Measurements from ENCODE around the gene MMP17.

MMP17 gene

DNA sequence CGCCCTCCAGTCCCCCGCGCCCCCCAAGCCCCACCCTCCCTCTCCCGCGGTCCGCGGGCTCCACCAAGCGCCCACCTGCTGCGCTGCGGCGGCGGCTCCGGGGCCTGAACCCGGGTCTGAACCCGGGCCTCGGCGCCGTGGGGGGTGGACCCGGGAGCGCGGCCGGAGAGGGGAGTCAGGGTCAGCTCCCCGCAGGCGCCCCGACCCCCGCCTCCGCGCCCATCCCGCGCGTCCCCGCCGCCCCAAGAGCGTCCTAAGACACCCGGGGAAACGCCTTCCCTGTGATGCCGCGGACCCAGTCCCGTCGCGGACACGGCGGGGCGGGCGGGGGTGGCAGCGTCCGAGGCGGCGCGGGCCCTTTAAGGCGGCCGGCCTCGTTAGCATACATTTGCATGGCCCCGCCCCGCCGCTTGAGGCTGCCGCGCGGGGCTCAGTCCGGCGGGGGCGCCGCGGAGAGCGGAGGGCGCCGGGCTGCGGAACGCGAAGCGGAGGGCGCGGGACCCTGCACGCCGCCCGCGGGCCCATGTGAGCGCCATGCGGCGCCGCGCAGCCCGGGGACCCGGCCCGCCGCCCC is at the start of gene MMP17:
MMP17 (plus strand) TSS at position 433 of the 574 bp plus-strand sequence; CDS start at position 535, 102 bp downstream.
- DNase-seq = peak; percentile 31 to 50

DNA sequence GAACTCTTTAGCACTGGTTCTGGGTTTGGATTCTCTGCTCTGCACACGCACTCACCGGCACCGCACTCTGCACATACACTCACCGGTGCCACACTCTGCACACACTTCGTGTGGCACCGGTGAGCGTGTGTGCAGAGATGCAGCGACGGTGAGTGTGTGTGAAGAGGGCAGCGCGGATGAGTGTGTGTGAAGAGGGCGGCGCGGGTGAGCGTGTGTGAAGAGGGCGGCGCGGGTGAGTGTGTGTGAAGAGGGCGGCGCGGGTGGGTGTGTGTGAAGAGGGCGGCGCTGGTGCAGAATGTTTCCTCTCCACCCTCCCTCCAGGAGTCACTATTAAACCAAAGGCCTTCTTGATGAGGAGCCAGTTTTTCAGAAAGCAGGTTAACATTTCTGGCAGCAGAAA is 49.2 kb upstream of the MMP17 start:
- no peak for DNase-seq

DNA sequence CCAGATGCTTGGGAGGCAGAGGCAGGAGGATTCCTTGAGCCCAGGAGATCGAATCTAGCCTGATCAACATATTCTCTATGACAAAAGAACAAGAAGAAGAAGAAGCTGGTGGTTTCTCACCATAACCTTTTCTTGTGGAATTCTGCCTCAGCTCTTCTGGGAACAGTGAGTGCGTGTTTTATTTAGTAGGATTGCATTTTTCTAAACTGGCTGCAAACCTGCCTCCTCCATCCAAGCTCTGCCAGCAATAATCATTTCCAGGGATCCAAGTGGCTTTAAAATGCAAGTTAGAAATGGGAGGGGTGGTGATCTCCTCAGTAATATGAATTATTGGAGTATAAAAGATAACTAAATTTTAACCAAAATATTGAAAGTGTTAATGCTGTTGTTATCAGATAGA is 46.1 kb upstream of the MMP17 start:
- no peak for DNase-seq

- DNase-seq = peak; percentile 33 to 34
Measured at GRCh38 chr12:131783915-131784541, 44.2 kb upstream of the MMP17 start.

- no peak for DNase-seq
Measured at GRCh38 chr12:131784909-131785762, 43.1 kb upstream of the MMP17 start.

DNA sequence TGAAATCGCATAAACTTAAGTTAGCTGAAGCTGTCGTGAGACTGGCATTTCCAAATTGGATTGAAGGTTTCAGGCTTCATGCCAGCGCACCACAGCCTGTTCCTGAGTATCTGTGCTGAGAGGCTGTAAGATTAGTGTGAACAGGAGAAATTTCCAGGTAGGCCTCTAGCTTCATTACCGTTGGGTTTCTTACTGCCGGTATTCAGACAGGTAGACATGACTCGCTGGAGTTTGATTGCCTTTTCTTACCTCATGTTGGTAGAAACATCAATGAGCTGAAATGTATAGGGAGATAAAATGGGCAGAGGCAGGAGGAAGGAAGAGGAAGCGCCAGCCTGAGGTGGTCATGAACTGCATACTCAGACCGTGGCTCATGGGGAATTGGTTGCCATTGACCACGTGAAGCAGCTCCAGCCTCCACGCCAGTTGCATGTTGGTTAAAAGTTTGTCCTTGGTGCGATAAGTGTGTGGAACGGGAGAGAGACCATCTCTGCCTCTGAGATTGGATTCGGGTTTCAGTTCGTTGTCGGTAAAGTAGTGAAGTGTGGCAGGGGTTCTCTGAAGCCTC is 42.3 kb upstream of the MMP17 start:
- DNase-seq = no peak

DNA sequence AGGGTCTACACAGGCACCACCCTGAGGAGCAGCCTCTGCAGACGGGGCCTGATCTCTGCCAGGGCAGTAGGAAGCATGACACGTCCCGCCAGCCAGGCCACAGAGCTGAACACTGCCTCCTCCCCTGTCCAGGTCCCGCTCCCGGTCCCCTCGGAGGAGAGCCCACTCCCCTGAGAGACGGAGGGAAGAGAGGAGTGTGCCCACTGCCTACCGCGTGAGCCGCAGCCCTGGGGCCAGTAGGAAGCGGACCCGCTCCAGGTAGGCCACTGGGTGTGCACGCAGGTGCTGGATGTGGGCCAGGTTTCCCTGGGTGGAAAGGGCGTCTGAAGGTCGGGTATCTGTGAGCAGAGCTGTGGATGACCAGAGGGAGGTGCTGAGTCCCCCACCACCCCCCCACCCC is 41.9 kb upstream of the MMP17 start:
- DNase-seq = no peak

DNA sequence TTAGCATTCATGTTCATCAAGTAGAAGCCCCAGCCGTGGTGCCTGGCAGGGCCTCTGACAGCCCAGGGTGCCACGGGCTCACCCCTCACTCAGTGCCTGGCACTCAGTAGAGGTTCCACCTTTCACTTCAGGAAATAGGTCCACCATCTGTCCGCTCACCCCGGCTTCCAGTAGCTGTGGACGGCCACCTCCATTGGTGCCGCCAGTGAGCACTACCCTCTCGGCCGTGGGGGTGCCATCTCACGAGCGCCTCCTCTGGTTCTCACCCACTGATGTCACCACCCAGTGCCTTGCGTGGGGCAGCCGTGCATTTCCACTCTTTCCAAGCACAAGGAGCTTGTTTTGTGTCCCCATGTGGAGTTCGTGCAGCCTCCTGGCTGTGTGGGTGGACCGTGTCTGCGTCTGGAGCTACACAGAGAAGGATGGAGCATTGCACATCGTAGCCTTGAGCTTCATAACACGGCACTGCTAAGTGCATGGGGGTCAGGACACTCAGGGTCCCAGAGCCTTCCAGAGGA is 41.0 kb upstream of the MMP17 start:
- no peak for DNase-seq

DNA sequence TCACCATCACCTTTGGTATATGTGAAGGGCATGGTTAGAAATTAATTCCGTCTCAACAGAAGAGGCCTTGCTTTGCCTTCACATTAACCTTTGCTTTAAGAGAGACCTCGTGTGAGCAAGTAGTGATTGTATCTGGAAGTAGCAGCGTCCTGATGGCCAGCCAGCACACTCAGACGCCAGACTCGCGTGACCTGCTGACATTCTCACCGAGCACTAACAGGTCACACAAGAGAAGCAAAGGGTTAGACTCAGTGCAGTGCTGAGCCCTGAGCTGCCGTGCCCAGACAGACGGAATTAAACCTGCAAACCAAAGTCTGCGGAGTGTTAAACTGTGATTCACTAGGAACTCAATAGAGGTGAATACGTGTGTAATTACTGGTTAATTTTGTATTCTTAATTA is 40.1 kb upstream of the MMP17 start:
- DNase-seq = no peak

DNA sequence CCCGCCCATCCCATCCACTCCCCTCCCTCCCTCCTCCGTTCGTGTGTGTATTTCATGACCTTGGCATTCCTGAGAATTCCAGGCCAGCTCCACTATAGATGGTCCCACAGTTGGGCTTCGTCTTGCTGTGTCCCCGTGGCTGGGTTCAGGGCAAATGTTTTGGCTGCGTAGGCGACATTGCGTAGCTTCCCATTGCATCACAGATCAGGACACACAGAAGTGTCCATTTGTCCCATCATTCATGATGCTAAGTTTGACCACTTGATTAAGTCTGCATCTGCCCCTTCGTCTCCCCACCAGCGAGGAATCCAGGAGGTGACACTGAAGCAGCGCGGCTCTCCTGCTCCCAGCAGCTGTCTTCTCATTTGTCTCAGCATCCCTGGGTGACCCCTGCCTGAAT is 38.6 kb upstream of the MMP17 start:
- DNase-seq = no peak

DNA sequence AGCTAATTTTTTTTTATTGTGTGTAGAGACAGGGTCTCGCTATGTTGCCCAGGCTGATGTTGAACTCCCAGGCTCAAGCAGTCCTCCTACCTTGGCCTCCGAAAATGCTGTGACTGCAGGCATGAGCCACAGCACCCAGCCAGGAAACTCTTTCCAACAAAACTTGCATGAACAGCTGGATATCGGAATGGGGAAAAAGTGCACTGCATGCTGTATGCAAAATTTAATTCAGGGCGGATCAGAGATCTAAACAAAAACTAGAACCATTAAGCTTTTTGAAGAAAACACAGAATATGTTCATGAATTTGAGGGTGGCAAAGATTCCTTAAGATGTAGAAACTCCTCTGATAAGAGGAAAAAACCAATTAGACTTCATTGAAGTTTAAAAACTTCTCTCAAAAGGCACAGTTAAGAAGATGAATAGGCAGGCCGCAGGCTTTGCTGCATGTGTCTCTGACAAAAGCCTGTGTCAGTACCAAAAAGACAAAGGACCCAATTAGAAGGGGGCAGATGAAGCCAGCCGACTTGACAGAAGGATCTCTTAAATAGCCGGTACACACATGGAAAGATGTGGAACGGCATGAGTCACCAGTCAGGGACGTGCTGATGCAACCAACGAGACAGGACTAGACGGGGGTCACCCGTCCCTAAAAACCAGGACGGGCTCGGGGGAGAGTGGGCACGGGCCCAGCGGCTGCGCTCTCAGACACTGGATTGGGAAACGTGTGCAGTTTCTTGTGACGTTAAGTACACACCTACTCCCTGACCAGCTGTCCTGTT is 34.8 kb upstream of the MMP17 start:
- DNase-seq = no peak

- no peak for DNase-seq
Measured at GRCh38 chr12:131794061-131794460, 34.1 kb upstream of the MMP17 start.

DNA sequence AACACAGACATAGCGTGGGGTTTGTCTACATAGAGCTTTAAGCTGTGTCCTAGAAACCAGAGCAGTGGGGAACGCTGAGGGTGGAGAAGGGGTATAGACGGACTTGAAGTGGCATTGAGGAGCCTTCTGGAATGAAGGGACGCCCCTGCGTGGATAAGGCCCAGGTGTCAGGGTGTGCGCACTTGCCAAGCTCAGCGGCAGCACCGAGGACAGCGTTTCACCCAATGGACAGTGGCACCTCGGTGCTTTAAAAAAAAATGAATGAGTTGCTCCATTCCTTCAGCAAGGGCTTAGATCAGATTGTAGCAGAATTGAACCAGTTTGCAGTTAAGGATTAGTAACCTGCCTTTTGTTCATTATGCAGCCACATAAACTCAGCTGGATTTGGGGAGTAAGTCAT is 33.6 kb upstream of the MMP17 start:
- no peak for DNase-seq

DNA sequence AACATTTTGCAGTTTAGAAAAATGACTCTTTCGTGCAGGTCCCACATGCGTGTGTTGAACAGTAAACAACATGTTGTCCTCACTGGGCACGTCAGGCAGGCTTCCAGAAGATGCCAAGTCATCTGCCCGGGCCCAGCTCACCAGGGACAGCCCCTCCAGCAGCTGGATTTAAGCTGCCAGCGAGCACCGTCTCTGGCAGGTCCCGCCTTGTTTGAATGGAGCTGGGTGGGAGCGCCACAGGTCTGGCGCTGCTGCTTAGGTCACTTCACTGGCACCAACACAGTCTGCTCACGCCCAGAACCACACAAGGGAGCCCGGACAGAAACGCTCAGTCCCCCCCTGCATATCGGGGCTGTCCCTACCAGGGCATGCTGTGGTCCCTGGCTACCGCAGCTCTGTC is 33.1 kb upstream of the MMP17 start:
- no peak for DNase-seq

DNA sequence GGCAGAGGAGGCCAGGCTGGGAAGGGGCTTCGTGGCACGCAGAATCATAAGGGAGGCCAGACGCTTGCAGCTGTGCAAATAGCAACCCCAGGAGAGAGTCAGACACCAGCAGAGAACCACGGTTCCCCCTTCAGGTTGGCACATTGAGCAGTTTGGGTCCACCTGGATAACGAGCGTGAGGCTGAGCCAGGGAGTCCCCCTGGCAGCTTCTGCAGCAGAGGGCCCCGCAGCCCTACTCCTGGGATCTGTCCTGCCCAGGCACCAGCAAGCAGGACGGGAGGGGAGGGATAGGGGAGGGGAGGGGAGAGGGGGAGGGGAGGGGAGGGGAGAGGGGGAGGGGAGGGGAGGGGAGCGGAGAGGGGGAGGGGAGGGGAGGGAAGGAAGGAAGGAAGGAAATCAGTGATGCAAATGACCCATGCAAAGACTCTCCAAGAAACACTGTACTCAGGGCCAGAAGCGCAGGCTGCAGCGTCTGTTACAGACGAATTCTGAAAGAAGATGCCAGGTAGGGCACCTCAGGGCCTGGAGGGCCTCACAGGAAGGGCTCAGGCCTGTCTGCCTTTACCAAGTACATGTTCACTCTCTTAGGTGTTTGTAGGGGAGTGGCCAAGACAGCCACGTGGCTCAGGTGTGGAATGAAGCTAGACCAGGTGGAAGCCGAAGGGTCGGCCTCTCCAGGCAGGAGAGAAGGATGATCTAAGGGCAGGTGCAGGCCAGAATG is 32.3 kb upstream of the MMP17 start:
- DNase-seq = no peak

DNA sequence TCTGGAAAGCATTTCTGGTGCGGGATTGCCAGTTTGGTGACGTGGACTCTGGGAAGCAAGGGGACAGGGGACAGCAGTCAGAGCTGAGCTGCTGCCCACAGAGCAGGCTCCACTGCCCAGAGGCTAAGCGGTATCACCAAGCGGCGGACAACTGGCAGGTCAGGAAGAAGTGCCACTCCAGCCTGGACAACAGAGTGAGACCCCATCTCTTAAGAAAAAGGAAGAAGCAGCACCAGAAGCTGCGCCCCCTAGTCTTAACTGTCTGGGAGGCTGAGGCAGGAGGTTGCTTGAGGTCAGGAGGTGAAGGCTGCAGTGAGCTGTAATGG is 31.8 kb upstream of the MMP17 start:
- no peak for DNase-seq

- no peak for DNase-seq
Measured at GRCh38 chr12:131796754-131797587, 31.2 kb upstream of the MMP17 start.

GRCh38 chr12:131797588-131797934 is 30.6 kb upstream of the MMP17 start:
- DNase-seq = no peak

GRCh38 chr12:131799195-131799594 is 29.0 kb upstream of the MMP17 start:
- DNase-seq = no peak

DNA sequence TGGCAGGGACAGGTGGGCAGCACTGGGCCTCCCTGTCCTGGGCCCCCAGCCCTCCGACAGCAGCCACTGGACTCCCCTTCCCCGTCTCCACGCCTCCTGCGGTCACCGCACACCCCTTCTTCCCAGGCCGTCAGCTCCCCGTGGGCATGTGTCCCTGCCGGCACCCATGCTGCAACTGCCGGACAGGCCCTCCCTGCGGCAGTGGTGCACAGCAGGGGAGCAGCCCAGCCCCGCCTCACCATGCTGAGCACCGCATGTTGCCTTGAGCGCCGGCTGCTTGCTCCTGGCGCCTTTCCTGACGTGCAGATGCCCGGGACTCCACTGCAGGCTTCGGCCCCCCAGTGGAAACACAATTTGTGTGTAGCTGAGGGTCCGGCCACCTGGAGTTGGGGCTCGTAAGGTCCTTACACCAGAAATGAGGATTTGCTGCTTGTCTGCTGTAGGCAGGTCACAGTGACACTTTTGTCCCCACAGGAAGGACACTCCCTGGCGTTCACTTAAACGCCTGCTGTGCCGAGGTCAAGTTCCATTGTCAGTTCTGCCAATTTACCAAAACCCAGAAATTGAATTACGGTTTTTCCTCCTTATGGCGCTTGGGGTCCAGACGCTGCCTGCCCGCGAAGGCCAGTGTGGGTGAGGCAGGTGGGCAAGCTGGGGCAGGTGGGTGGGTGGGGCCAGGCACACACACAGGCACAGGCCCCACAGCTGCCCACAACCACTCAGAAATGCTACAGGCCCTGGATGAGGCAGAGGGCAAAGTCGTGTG is 28.2 kb upstream of the MMP17 start:
- no peak for DNase-seq
